HepG2 (cell line): ENCODE data around the gene KCNK7. TPM values are rescaled to one million over a fixed set of nuclear protein-coding genes. Genes with fewer than 3 reads are reported as not detected.

Source experiments
- BHLHE40 ChIP-seq: IDR thresholded peaks from 2 replicates; pipeline ENCODE4 v1.6.1; 2011; ENCODE audit warnings: low read length, improper control_type of control experiment
- CBX2 ChIP-seq, 2 experiments: fragments of 200-600 bp in 1 of 2; sonication (generic); formaldehyde crosslinking in 1 of 2; IDR thresholded peaks; 2 replicates each; pipeline versions ENCODE4 v1.7.0 to v1.8.1; 2018 to 2022; ENCODE audit warnings: low read depth in 2 of 2, low read length in 1 of 2, mild to moderate bottlenecking in 1 of 2, missing genetic modification reagents in 1 of 2
- CCDC6 ChIP-seq: sonication (generic); formaldehyde crosslinking; IDR thresholded peaks from 2 replicates; pipeline ENCODE4 v1.8.1; 2022; ENCODE audit warnings: mild to moderate bottlenecking, missing genetic modification reagents, moderate library complexity
- HNRNPL ChIP-seq: fragments of 200-400 bp; formaldehyde crosslinking; IDR thresholded peaks from 2 replicates; pipeline ENCODE4 v1.6.1; 2017; ENCODE audit warnings: mild to moderate bottlenecking, low read depth, low read length
- IRF2 ChIP-seq: IDR thresholded peaks from 2 replicates; pipeline ENCODE4 v1.6.1; 2018; ENCODE audit warnings: missing genetic modification reagents, missing compliant biosample characterization
- MNT ChIP-seq: fragments of 450-650 bp; IDR thresholded peaks from 2 replicates; pipeline ENCODE4 v1.6.1; 2016
- MXI1 ChIP-seq: IDR thresholded peaks from 3 replicates; pipeline ENCODE4 v1.6.1; 2012; ENCODE audit warnings: low read depth, low read length, inconsistent platforms, borderline replicate concordance
- NCOA2 ChIP-seq: sonication (generic); formaldehyde crosslinking; IDR thresholded peaks from 2 replicates; pipeline ENCODE4 v1.8.0; 2022; ENCODE audit warnings: inconsistent platforms
- NR0B2 ChIP-seq: sonication (generic); formaldehyde crosslinking; IDR thresholded peaks from 2 replicates; pipeline ENCODE4 v1.4.0; 2020; ENCODE audit warnings: mild to moderate bottlenecking, missing genetic modification reagents
- PBX3 ChIP-seq: sonication (generic); formaldehyde crosslinking; IDR thresholded peaks from 2 replicates; pipeline ENCODE4 v1.8.1; 2023; ENCODE audit warnings: missing genetic modification reagents, inconsistent platforms, borderline replicate concordance
- RBM39 ChIP-seq: fragments of 200-400 bp; formaldehyde crosslinking; IDR thresholded peaks from one replicate; pipeline ENCODE4 v1.6.1; 2018; ENCODE audit warnings: antibody characterized with exemption, mild to moderate bottlenecking, low read depth, low read length; ENCODE audit not compliant: poor library complexity, severe bottlenecking
- SAFB2 ChIP-seq: sonication (generic); formaldehyde crosslinking; IDR thresholded peaks from 2 replicates; pipeline ENCODE4 v1.5.1; 2020; ENCODE audit warnings: missing genetic modification reagents, low read depth, mild to moderate bottlenecking, borderline replicate concordance
- ZBTB37 ChIP-seq: sonication (generic); formaldehyde crosslinking; IDR thresholded peaks from 2 replicates; pipeline ENCODE4 v1.4.0; 2020; ENCODE audit warnings: mild to moderate bottlenecking, missing genetic modification reagents
- ZBTB8A ChIP-seq: sonication (generic); formaldehyde crosslinking; IDR thresholded peaks from 2 replicates; pipeline ENCODE4 v1.4.0; 2020; ENCODE audit warnings: mild to moderate bottlenecking, low read depth, missing genetic modification reagents, borderline replicate concordance
- ZNF18 ChIP-seq: sonication (generic); formaldehyde crosslinking; IDR thresholded peaks from 2 replicates; pipeline ENCODE4 v1.8.0; 2022; ENCODE audit warnings: mild to moderate bottlenecking, missing genetic modification reagents; ENCODE audit not compliant: insufficient replicate concordance
- ZNF350 ChIP-seq: sonication (generic); formaldehyde crosslinking; IDR thresholded peaks from 2 replicates; pipeline ENCODE4 v1.4.0; 2020; ENCODE audit warnings: mild to moderate bottlenecking, low read depth, missing genetic modification reagents, borderline replicate concordance
- ZNF446 ChIP-seq: sonication (generic); formaldehyde crosslinking; IDR thresholded peaks from 2 replicates; pipeline ENCODE4 v1.5.0; 2020; ENCODE audit warnings: mild to moderate bottlenecking, missing genetic modification reagents
- ZNF563 ChIP-seq: sonication (generic); formaldehyde crosslinking; IDR thresholded peaks from 2 replicates; pipeline ENCODE4 v1.8.0; 2022; ENCODE audit warnings: mild to moderate bottlenecking, moderate library complexity, missing genetic modification reagents
- ZNF564 ChIP-seq: sonication (generic); formaldehyde crosslinking; IDR thresholded peaks from 2 replicates; pipeline ENCODE4 v1.8.1; 2023; ENCODE audit warnings: mild to moderate bottlenecking, missing genetic modification reagents
- ZNF577 ChIP-seq: sonication (generic); formaldehyde crosslinking; IDR thresholded peaks from 2 replicates; pipeline ENCODE4 v1.4.0; 2020; ENCODE audit warnings: mild to moderate bottlenecking, low read depth, missing genetic modification reagents, borderline replicate concordance
- polyA plus RNA-seq, 8 experiments: library from polyadenylated mRNA; depleted of rRNA in 3 of 8; stranded (reverse) in 7 of 8; unstranded in 1 of 8; fragments of >200 nt; fragmentation: Illumina TruSeq in 4 of 8; extraction: Trizol in 4 of 8; gene quantifications; 2 replicates each; pipeline versions ENCODE4 v1.2.1 to v1.2.3, GENCODE V29; 2011 to 2016; ENCODE audit warnings: low read depth in 4 of 8, missing spikeins in 1 of 8, mixed read lengths in 1 of 8; ENCODE audit not compliant: insufficient read depth in 1 of 8
- total RNA-seq, 5 experiments: library from RNA; depleted of rRNA; stranded (reverse); fragments of >200 nt; fragmentation: Illumina TruSeq; extraction: Trizol; gene quantifications; 2 replicates each; pipeline ENCODE4 v1.2.3, GENCODE V29; 2016; ENCODE audit warnings: low read depth in 1 of 5

Gene KCNK7
- total and polyA plus RNA-seq, 2 of the 13 experiments (the other 11 are each of a cell fraction or from before 2014, with no cell fraction given) = 0.11 TPM; not detected in 1

GRCh38 chr11:65615950-65616574 is 20.5 kb upstream of the KCNK7 start (continued):
- peak; percentile 42; the same call in 1 of the 2 replicates for TF ChIP-seq NR0B2 (CRISPR knock-in tag)
- TF ChIP-seq CBX2 (IDR thresholded peaks at IDR 0.05; ENCODE audit: low read depth, low read length) = no peak
- TF ChIP-seq CBX2 (CRISPR knock-in tag; IDR thresholded peaks at IDR 0.05; ENCODE audit: low read depth) = no peak
- TF ChIP-seq ZBTB37 (CRISPR knock-in tag) = no peak
- peak; percentile 65 for TF ChIP-seq RBM39
- 0 out of 2 replicates have a peak, but pooled peaks have one; percentile 10 for TF ChIP-seq CCDC6 (CRISPR knock-in tag)
- TF ChIP-seq ZNF446 (CRISPR knock-in tag) = 0 out of 2 replicates have a peak, but pooled peaks have one; percentile 3
- TF ChIP-seq PBX3 (CRISPR knock-in tag) = no peak
- TF ChIP-seq ZBTB8A = no peak
- no peak for TF ChIP-seq MNT
- no peak for TF ChIP-seq ZNF577
- TF ChIP-seq BHLHE40 = 0 out of 2 replicates have a peak, but pooled peaks have one; percentile 23
- 0 out of 3 replicates have a peak, but pooled peaks have one; percentile 4 for TF ChIP-seq MXI1
- no peak for TF ChIP-seq IRF2 (CRISPR knock-in tag)
- no peak for TF ChIP-seq SAFB2 (CRISPR knock-in tag)
- 0 out of 2 replicates have a peak, but pooled peaks have one; percentile 14 for TF ChIP-seq ZNF564 (CRISPR knock-in tag)
- TF ChIP-seq NCOA2 (CRISPR knock-in tag) = no peak
- TF ChIP-seq ZNF563 (CRISPR knock-in tag) = peak; percentile 46; the same call in 1 of the 2 replicates
- no peak for TF ChIP-seq HNRNPL
- TF ChIP-seq ZNF350 (CRISPR knock-in tag) = no peak
- no peak for TF ChIP-seq ZNF18
